Trophoblast cell (in vitro differentiated cells and primary cell): ENCODE measurements around the gene AGPAT3.

ENCODE experiments used
- DNase-seq, 2 donors: peaks; one replicate each; pipeline ENCODE4 v3.0.0-alpha.2; 2016
- H2AFZ ChIP-seq: 2 replicates; pipeline ENCODE4 v1.6.1; 2013; ENCODE audit warnings: low read length, moderate library complexity, mild to moderate bottlenecking; ENCODE audit not compliant: insufficient read depth, poor library complexity
- H2AK5ac ChIP-seq: 2 replicates; pipeline ENCODE4 v1.6.1; 2013; ENCODE audit warnings: mild to moderate bottlenecking, low read length
- H2BK120ac ChIP-seq: 2 replicates; pipeline ENCODE4 v1.6.1; 2013; ENCODE audit warnings: low read length, mild to moderate bottlenecking, moderate library complexity; ENCODE audit not compliant: insufficient read depth, poor library complexity
- H2BK12ac ChIP-seq: 2 replicates; pipeline ENCODE4 v1.6.1; 2013; ENCODE audit warnings: mild to moderate bottlenecking, low read length, moderate library complexity
- H2BK5ac ChIP-seq: 2 replicates; pipeline ENCODE4 v1.6.1; 2013; ENCODE audit warnings: low read length, low read depth, moderate library complexity, mild to moderate bottlenecking; ENCODE audit not compliant: poor library complexity
- H3K14ac ChIP-seq: 2 replicates; pipeline ENCODE4 v1.6.1; 2013; ENCODE audit warnings: mild to moderate bottlenecking, low read length
- H3K18ac ChIP-seq: 2 replicates; pipeline ENCODE4 v1.6.1; 2013; ENCODE audit warnings: mild to moderate bottlenecking, low read length
- H3K23ac ChIP-seq: 2 replicates; pipeline ENCODE4 v1.6.1; 2013; ENCODE audit warnings: low read length
- H3K27ac ChIP-seq: 2 replicates; pipeline ENCODE4 v1.5.1; 2013; ENCODE audit warnings: low read depth, mild to moderate bottlenecking, inconsistent platforms, low read length, moderate library complexity
- H3K27me3 ChIP-seq: 2 replicates; pipeline ENCODE4 v1.6.1; 2013; ENCODE audit warnings: inconsistent platforms, mild to moderate bottlenecking, low read length, moderate library complexity; ENCODE audit not compliant: insufficient read depth
- H3K36me3 ChIP-seq, 2 experiments: 1 replicate in 1 of 2; 2 replicates in 1 of 2; pipeline ENCODE4 v1.6.1; 2013; ENCODE audit warnings: low read length in 2 of 2, mild to moderate bottlenecking in 2 of 2, moderate library complexity in 1 of 2; ENCODE audit not compliant: insufficient read depth in 2 of 2, control insufficient read depth in 1 of 2
- H3K4ac ChIP-seq: 2 replicates; pipeline ENCODE4 v1.6.1; 2013; ENCODE audit warnings: low read depth, mild to moderate bottlenecking, low read length, moderate library complexity
- H3K4me1 ChIP-seq, 2 experiments: 1 replicate in 1 of 2; 2 replicates in 1 of 2; pipeline ENCODE4 v1.6.1; 2013; ENCODE audit warnings: low read length in 2 of 2, mild to moderate bottlenecking in 2 of 2, moderate library complexity in 1 of 2; ENCODE audit not compliant: insufficient read depth in 2 of 2, control insufficient read depth in 1 of 2
- H3K4me2 ChIP-seq: 2 replicates; pipeline ENCODE4 v1.6.1; 2013; ENCODE audit warnings: inconsistent platforms, mild to moderate bottlenecking, low read length, moderate library complexity
- H3K4me3 ChIP-seq: 2 replicates; pipeline ENCODE4 v1.5.1; 2013; ENCODE audit warnings: mild to moderate bottlenecking, low read depth, low read length, inconsistent platforms
- H3K79me1 ChIP-seq: one replicate; pipeline ENCODE4 v1.6.1; 2013; ENCODE audit warnings: low read length
- H3K79me2 ChIP-seq: 2 replicates; pipeline ENCODE4 v1.6.1; 2013; ENCODE audit warnings: low read length, mild to moderate bottlenecking; ENCODE audit not compliant: control insufficient read depth, insufficient read depth, poor library complexity
- H3K9ac ChIP-seq: 2 replicates; pipeline ENCODE4 v1.6.1; 2013; ENCODE audit warnings: mild to moderate bottlenecking, low read length
- H3K9me3 ChIP-seq: 2 replicates; pipeline ENCODE4 v1.6.1; 2013; ENCODE audit warnings: low read depth, mild to moderate bottlenecking, control low read depth, inconsistent platforms, low read length; ENCODE audit not compliant: insufficient read depth
- H4K12ac ChIP-seq: 2 replicates; pipeline ENCODE4 v1.6.1; 2013; ENCODE audit warnings: low read depth, mild to moderate bottlenecking, low read length, moderate library complexity
- H4K8ac ChIP-seq: 2 replicates; pipeline ENCODE4 v1.6.1; 2013; ENCODE audit warnings: low read depth, mild to moderate bottlenecking, low read length, moderate library complexity
- H4K91ac ChIP-seq: one replicate; pipeline ENCODE4 v1.6.1; 2013; ENCODE audit warnings: low read depth, mild to moderate bottlenecking, low read length, moderate library complexity
- WGBS: extraction: QIAGEN DNeasy Blood & Tissue Kit; methylation state at CpG from one replicate; pipeline ENCODE4 v1.1.7; 2013; ENCODE audit warnings: missing lambda C conversion rate; ENCODE audit not compliant: insufficient read length, insufficient coverage; ENCODE audit errors: extremely low coverage; 5-methylcytosine and 5-hydroxymethylcytosine counted together

The AGPAT3 gene

DNA sequence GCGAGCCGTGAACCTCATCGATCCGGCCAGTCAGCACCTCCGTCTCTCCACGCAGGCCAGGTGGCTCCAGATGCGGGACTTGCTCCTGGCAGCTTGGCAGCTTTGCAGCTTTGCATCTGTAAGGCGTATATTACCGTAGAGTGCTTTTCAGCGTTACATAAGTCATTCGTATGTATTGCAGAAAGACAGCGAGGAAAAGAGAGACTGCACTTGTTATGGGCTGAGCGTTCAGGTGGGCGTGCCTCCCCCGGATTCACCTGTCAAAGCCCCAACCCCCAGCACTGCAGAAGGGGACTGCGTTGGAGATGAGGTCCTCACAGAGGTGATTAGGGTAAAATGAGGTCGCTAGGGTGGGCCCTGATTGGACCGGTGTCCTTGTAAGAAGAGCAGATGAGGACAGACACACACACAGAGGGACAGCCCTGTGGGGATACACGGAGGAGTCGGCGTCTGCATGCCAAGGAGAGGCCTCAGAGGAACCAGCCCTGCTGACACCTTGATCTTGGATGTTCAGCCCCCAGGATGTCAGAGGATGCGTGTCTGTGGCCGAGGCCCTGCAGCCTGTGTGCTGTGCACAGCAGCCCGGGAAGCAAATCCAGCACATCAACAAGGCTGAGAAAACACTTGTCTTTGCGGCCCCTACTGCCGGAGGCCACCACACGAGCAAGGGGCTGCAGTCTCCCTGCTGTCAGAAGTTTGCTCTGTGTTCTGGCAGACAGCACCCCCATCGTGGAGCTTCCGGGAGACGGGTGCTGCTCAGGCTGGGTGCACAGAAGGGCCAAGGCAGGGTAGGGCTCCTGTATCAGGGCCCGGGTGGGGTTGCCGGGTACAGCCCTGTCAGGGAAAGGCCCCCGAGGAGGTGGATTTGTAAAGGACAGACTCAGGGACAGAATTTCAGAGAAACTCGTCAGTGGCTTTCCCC is 10.9 kb upstream of the AGPAT3 start:
- H3K18ac ChIP-seq = no peak overlapping the region
- H3K9ac ChIP-seq = no peak overlapping the region
- H2BK5ac ChIP-seq = no peak overlapping the region
- H3K4me2 ChIP-seq = no peak overlapping the region
- no peak overlapping the region for H4K91ac ChIP-seq
- H3K79me2 ChIP-seq = no peaks in the 10 kb centered on the region
- H3K4me1 ChIP-seq = peaks cover 4% of the 10 kb centered on the region in 2 experiments
- no peak overlapping the region for H4K8ac ChIP-seq
- H3K79me1 ChIP-seq = no peaks in the 10 kb centered on the region
- no peak overlapping the region for H3K27ac ChIP-seq
- peaks cover 6% of the 10 kb centered on the region for H3K9me3 ChIP-seq
- H2BK12ac ChIP-seq = no peak overlapping the region
- no peak overlapping the region for H3K4ac ChIP-seq
- H4K12ac ChIP-seq = no peak overlapping the region
- no peaks in the 10 kb centered on the region for H3K36me3 ChIP-seq
- no peak overlapping the region for H2BK120ac ChIP-seq
- H3K14ac ChIP-seq = no peak overlapping the region
- H3K27me3 ChIP-seq = no peaks in the 10 kb centered on the region
- no peak overlapping the region for H2AFZ ChIP-seq
- no peak overlapping the region for H2AK5ac ChIP-seq
- WGBS = no CpG with 5 or more reads among the region's 34 CpGs
- H3K23ac ChIP-seq = no peak overlapping the region
- DNase-seq = no peak
- peak overlapping the region; percentile 5 for H3K4me3 ChIP-seq

DNA sequence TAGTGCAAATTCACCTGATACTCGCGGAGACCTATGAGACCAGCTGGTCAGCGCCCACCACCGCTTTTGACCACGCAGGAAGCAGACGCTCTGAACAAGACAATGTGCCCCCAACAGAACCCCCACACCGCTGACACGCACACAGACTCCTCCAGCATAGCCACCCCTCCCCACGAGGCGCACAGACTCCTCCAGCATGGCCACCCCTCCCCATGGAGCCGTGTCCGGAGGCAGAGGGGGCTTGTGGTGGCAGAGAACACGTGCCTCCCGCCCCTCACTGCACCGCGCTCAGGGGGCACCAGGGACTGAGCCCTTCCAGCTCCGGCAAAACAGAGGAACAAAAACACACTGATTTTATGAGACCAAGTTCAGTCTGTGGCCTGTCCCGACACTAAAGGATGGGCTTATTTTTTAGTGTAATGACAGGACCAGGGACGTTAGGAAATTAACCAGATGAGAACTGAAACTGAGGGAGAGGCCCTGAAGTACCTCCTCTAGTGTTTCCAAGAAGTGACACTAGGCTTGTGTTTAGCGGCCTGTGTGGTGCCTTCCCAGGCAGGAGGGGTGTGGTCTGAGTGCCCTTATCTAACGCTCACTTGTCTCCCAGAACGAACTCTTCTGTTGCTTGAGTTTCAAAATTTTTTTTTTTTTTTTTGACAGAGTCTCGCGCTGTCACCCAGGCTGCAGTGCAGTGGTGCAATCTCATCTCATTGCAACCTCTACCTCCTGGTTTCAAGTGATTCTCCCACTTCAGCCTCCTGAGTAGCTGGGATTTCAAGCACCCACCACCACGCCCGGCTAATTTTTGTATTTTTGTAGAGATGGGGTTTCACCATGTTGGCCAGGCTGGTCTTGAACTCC is 10.0 kb upstream of the AGPAT3 start:
- WGBS = no CpG with 5 or more reads among the region's 26 CpGs
- H3K9ac ChIP-seq = no peak overlapping the region
- no peak overlapping the region for H3K27ac ChIP-seq
- no peak overlapping the region for H3K18ac ChIP-seq
- no peak overlapping the region for H2BK120ac ChIP-seq
- no peaks in the 10 kb centered on the region for H3K4me1 ChIP-seq
- peaks cover 6% of the 10 kb centered on the region for H3K9me3 ChIP-seq
- H3K14ac ChIP-seq = no peak overlapping the region
- no peak overlapping the region for H2AK5ac ChIP-seq
- no peak overlapping the region for H2AFZ ChIP-seq
- H4K91ac ChIP-seq = no peak overlapping the region
- H2BK12ac ChIP-seq = no peak overlapping the region
- no peak overlapping the region for H4K8ac ChIP-seq
- no peak overlapping the region for H3K23ac ChIP-seq
- H4K12ac ChIP-seq = no peak overlapping the region
- H3K4me3 ChIP-seq = no peak overlapping the region
- H3K79me1 ChIP-seq = no peaks in the 10 kb centered on the region
- no peaks in the 10 kb centered on the region for H3K27me3 ChIP-seq
- no peak for DNase-seq
- H3K79me2 ChIP-seq = no peaks in the 10 kb centered on the region
- H2BK5ac ChIP-seq = no peak overlapping the region
- H3K36me3 ChIP-seq = no peaks in the 10 kb centered on the region
- no peak overlapping the region for H3K4me2 ChIP-seq
- H3K4ac ChIP-seq = no peak overlapping the region

DNA sequence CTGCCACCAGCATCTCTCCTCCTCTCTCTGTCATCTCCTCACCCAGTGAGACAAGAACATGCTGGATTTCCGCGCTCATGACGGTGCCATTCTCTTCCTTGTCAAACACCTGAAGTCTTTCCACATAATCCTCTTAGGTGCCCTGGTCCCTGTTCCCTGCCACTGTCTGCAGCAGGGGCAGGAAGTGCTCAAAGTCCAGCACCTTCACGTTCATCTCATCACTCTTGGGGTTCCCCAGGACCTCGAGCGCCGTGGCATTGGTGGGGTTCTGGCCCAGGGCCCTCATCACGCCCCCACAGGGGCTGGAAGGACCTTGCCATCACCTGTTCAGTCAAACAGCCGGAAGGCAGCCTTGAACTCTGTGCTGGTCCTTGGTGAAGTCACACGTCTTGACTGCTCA is 9.1 kb upstream of the AGPAT3 start:
- H3K4me3 ChIP-seq = no peak overlapping the region
- H4K8ac ChIP-seq = no peak overlapping the region
- no peak overlapping the region for H3K4me2 ChIP-seq
- DNase-seq = no peak
- peaks cover 6% of the 10 kb centered on the region for H3K9me3 ChIP-seq
- H3K27me3 ChIP-seq = no peaks in the 10 kb centered on the region
- H3K27ac ChIP-seq = no peak overlapping the region
- H3K79me2 ChIP-seq = no peaks in the 10 kb centered on the region
- WGBS = no CpG with 5 or more reads among the region's 10 CpGs
- H3K36me3 ChIP-seq = no peaks in the 10 kb centered on the region
- no peak overlapping the region for H2AK5ac ChIP-seq
- H3K14ac ChIP-seq = no peak overlapping the region
- H2BK120ac ChIP-seq = no peak overlapping the region
- no peak overlapping the region for H3K18ac ChIP-seq
- no peak overlapping the region for H3K4ac ChIP-seq
- H4K12ac ChIP-seq = no peak overlapping the region
- no peak overlapping the region for H2BK12ac ChIP-seq
- H4K91ac ChIP-seq = no peak overlapping the region
- H3K4me1 ChIP-seq = no peaks in the 10 kb centered on the region
- H2AFZ ChIP-seq = no peak overlapping the region
- no peak overlapping the region for H3K9ac ChIP-seq
- H3K23ac ChIP-seq = no peak overlapping the region
- no peak overlapping the region for H2BK5ac ChIP-seq
- no peaks in the 10 kb centered on the region for H3K79me1 ChIP-seq

DNA sequence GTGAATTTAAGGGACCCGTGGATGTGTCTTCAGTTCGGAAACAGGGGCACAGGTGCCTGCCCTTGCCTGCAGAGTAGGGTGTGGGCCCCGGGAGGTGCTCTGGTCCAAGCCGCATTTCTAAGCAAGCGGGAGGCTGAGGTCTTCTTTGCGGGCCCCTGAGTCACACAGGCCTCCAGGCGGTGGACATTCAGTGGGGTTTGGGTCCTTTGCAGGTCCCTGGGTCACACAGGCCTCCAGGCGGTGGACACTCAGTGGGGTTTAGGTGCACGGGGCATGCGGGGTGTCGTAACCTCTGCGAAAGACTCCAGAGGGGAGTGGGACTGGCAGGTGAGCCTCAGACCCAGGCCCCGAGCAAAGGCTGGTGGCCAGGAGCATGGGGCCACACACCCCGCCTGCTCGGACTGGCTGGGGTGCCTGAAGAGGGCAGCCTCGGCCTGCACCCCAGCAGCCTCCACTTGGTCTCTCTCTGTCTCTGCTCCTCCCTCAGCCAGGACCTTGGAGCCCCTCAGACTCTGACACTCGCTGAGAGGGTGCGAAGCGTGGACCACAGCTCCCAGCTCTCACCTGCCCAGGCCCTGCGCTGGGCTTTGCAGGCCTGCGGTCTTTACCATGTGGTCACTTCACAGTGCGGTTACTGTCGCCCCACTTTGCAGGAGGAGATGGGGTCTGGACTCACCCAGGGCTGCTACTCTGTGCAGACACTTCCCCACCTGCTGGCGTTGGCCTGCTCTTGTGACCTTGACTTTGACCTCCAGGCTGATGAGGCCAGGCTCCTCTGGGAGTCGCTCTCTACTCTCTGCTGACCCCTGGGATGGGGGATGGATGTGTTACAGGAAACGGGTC is 6.0 kb upstream of the AGPAT3 start:
- Histone ChIP-seq H2AK5ac (no peak overlapping the region), H3K79me2 (no peaks in the 10 kb centered on the region), H3K27ac (no peak overlapping the region), H3K79me1 (no peaks in the 10 kb centered on the region), H3K4me1 (peaks cover 0 to under 1% of the 10 kb centered on the region in 2 experiments), H2AFZ (no peak overlapping the region), H2BK12ac (no peak overlapping the region), H3K4me3 (no peak overlapping the region), H4K8ac (no peak overlapping the region), H4K91ac (no peak overlapping the region), H2BK120ac (no peak overlapping the region), H3K23ac (no peak overlapping the region), H3K9me3 (peaks cover 3% of the 10 kb centered on the region), H3K27me3 (peaks cover under 1% of the 10 kb centered on the region), H3K18ac (no peak overlapping the region), H3K9ac (peak overlapping the region; percentile 60), H3K4me2 (no peak overlapping the region), H3K14ac (no peak overlapping the region), H3K4ac (no peak overlapping the region), H2BK5ac (no peak overlapping the region), H4K12ac (no peak overlapping the region), H3K36me3 (no peaks in the 10 kb centered on the region)
- DNase-seq = no peak
- no CpG with 5 or more reads among the region's 26 CpGs for WGBS
